ENCODE measurements around the gene DGCR2. TPM values are rescaled to one million over a fixed set of nuclear protein-coding genes. Genes with fewer than 3 reads are reported as not detected.

The DGCR2 gene
- total and polyA plus RNA-seq, 3 donors from 2014 or later, result 64.6 to 106 (median 89.5) TPM

DNA sequence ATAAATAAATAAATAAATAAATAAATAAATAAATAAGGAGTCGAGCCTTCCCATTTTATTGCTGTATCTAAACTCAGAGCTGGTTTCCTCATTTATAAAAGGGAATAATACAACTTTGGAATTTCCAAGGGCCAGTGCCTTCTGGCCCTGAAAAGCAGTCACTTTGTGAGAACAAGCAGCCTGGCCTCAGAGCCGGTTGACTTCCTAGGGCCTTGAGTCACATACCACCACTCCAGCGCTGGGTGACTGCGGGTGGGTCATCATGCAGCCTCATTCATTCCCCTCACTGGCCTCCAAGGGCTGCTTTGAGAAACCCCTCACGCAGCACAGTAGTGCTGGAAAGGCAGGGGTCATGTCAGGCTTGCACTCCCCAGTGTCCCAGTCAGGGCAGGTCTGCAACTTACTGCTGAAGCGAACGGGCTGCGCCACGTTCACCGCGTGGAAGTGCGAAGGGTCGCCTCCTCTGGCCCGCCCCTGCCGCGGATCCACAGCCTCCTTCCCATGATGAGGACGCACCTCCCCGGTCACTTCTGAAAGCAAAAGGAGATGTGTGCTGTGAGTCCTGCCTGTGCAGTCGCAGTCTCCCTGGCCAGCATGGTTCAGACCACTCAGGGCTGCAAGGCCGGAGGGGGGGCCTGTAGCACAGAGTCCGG, 54.4 kb downstream of the DGCR2 start:
- DNase-seq, result no peak
- Histone ChIP-seq H3K27ac (no peak overlapping the region), H3K36me3 (ENCODE audit: low read depth, missing control alignments) (no peaks in the 10 kb centered on the region), H3K9me3 (no peaks in the 10 kb centered on the region), H3K4me1 (peaks cover 5% of the 10 kb centered on the region), H3K27me3 (no peaks in the 10 kb centered on the region), H3K4me3 (no peak overlapping the region)
- 91 to 95% methylated on average over 17 to 21 of the region's 21 CpGs for WGBS, 2 donors
- TF ChIP-seq, protein P1, sequence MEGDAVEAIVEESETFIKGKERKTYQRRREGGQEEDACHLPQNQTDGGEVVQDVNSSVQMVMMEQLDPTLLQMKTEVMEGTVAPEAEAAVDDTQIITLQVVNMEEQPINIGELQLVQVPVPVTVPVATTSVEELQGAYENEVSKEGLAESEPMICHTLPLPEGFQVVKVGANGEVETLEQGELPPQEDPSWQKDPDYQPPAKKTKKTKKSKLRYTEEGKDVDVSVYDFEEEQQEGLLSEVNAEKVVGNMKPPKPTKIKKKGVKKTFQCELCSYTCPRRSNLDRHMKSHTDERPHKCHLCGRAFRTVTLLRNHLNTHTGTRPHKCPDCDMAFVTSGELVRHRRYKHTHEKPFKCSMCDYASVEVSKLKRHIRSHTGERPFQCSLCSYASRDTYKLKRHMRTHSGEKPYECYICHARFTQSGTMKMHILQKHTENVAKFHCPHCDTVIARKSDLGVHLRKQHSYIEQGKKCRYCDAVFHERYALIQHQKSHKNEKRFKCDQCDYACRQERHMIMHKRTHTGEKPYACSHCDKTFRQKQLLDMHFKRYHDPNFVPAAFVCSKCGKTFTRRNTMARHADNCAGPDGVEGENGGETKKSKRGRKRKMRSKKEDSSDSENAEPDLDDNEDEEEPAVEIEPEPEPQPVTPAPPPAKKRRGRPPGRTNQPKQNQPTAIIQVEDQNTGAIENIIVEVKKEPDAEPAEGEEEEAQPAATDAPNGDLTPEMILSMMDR (IDR thresholded peaks at IDR 0.05), result no peak
- TF ChIP-seq POLR2A (IDR thresholded peaks at IDR 0.05), result no peak
- intact Hi-C loops (cut with DNase I; ENCODE audit: low total_unique reads), result no loop called here

DNA sequence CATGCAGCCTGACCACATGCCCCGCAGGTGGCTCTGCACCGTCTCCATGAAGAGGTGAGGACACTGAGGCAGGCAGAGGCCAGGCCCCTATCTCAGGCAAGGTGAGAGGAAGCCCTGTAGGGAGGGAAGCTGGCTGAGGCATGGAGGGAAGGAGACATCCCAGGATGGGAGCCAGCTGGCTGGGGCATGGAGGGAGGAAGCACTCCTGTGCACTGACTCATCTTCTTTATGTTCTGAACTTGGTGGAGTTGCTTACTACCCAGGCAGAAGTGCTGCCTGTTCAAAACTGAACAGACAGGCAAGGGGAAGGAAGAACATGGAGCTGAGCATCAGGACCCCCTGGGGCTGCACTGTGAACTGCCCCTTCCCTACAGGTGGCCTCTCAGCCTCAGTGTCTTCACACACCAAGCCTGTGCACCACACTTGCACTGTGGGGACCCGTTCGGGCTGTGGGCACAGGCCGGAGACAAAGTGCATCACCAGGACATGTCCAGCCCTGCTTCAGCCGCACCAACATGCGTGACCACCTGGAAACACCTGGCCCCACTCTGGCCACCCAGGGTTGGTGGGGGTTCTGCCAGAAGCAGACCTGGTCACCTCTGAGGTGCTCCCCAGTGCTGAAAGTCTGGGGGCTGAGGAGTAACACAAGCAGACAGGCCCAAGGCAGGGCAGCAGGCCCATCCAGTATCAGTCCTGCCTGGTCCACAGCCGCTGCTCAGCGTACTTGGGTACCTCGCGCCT, 55.5 kb downstream of the DGCR2 start:
- intact Hi-C loops (cut with DNase I; ENCODE audit: low total_unique reads), result no loop called here
- Histone ChIP-seq H3K27ac (no peak overlapping the region), H3K9me3 (no peaks in the 10 kb centered on the region), H3K4me1 (peaks cover 14% of the 10 kb centered on the region), H3K27me3 (no peaks in the 10 kb centered on the region), H3K4me3 (no peak overlapping the region), H3K36me3 (ENCODE audit: low read depth, missing control alignments) (no peaks in the 10 kb centered on the region)
- 93 to 95% methylated on average over 7 to 11 of the region's 11 CpGs for WGBS, 2 donors
- TF ChIP-seq, protein P1 (IDR thresholded peaks at IDR 0.05), result no peak
- no peak for TF ChIP-seq POLR2A (IDR thresholded peaks at IDR 0.05)
- DNase-seq, result no peak

DNA sequence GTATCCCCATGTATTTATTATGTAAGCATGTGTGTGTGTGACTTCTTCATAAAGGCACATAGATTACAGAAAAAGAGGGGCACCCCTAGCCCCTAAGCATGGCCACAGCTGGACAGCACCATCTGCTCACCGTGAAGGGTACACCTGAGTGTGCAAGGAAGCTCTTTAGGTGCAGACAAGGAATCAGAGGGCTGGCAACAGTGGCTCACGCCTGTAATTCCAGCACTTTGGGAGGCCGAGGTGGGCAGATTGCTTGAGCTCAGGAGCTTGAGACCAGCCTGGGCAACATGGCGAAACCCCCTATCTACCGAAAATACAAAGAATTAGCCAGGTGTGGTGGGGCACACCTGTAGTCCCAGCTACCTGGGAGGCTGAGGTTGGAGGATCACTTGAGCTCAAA, 56.3 kb downstream of the DGCR2 start:
- no peak overlapping the region for H3K27ac ChIP-seq
- H3K36me3 ChIP-seq (ENCODE audit: low read depth, missing control alignments), result no peaks in the 10 kb centered on the region
- H3K27me3 ChIP-seq, result no peaks in the 10 kb centered on the region
- 91 to 93% methylated on average over 5 of the region's 5 CpGs for WGBS, 2 donors
- H3K4me3 ChIP-seq, result no peak overlapping the region
- TF ChIP-seq POLR2A (IDR thresholded peaks at IDR 0.05), result no peak
- TF ChIP-seq, protein P1 (IDR thresholded peaks at IDR 0.05), result no peak
- H3K9me3 ChIP-seq, result no peaks in the 10 kb centered on the region
- DNase-seq, result no peak
- intact Hi-C loops (cut with DNase I; ENCODE audit: low total_unique reads), result no loop called here
- peaks cover 14% of the 10 kb centered on the region for H3K4me1 ChIP-seq

DNA sequence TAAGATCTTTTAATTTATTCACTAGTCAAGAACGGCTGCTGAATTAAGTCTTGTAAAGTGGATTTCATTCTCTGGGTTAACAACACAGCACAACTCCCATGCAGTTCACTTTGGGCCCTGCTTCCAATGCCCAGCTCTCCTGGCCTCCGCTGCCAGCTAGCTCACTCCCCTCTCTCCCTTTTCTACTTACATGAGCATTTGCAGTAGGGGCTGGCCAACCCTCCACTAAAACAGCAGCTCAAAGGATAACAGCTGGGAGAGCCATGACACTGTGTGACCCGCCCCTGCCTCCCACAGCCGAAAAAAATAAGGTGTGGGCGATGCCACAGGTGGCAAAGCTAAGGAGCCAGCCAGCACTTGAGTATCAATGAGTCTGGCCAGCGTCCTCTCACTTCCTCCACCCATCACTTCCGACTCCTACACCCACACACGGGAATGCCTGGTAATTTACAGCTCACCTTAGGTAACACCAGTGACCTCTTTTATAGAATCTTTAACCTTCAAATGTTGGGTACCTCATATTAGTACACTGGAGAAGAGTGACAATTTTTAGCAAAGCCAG, 56.8 kb downstream of the DGCR2 start:
- H3K9me3 ChIP-seq, result no peaks in the 10 kb centered on the region
- TF ChIP-seq POLR2A (IDR thresholded peaks at IDR 0.05), result no peak
- TF ChIP-seq, protein P1 (IDR thresholded peaks at IDR 0.05), result no peak
- no peaks in the 10 kb centered on the region for H3K36me3 ChIP-seq (ENCODE audit: low read depth, missing control alignments)
- intact Hi-C loops (cut with DNase I; ENCODE audit: low total_unique reads), result no loop called here
- 84 to 89% methylated on average over 8 of the region's 8 CpGs for WGBS, 2 donors
- no peaks in the 10 kb centered on the region for H3K27me3 ChIP-seq
- H3K4me3 ChIP-seq, result no peak overlapping the region
- peaks cover 14% of the 10 kb centered on the region for H3K4me1 ChIP-seq
- DNase-seq, result no peak
- H3K27ac ChIP-seq, result no peak overlapping the region
